HepG2 (cell line): Measurements from ENCODE around the gene ZCCHC3. TPM values are rescaled to one million over a fixed set of nuclear protein-coding genes. Genes with fewer than 3 reads are reported as not detected.
A peak's percentile ranks its signal among the peaks of the same experiment; 100 is the strongest.

ENCODE experiments used
- E2F2 ChIP-seq: sonication (generic); formaldehyde crosslinking; IDR thresholded peaks from 2 replicates; pipeline ENCODE4 v1.4.0; 2020; ENCODE audit warnings: missing genetic modification reagents, borderline replicate concordance
- FOSL1 ChIP-seq: sonication (generic); formaldehyde crosslinking; IDR thresholded peaks from 2 replicates; pipeline ENCODE4 v1.9.0; 2021; ENCODE audit warnings: missing genetic modification reagents, borderline replicate concordance
- HOXA9 ChIP-seq: sonication (generic); formaldehyde crosslinking; IDR thresholded peaks from 2 replicates; pipeline ENCODE4 v1.8.1; 2022; ENCODE audit warnings: missing genetic modification reagents, mild to moderate bottlenecking, moderate library complexity, borderline replicate concordance
- MIER2 ChIP-seq: IDR thresholded peaks from 2 replicates; pipeline ENCODE4 v1.6.1; 2016; ENCODE audit warnings: missing biosample characterization, missing genetic modification reagents
- NFAT5 ChIP-seq: sonication (generic); formaldehyde crosslinking; IDR thresholded peaks from 2 replicates; pipeline ENCODE4 v1.4.0; 2020; ENCODE audit warnings: missing genetic modification reagents
- NR0B2 ChIP-seq: sonication (generic); formaldehyde crosslinking; IDR thresholded peaks from 2 replicates; pipeline ENCODE4 v1.4.0; 2020; ENCODE audit warnings: mild to moderate bottlenecking, missing genetic modification reagents
- POGZ ChIP-seq: sonication (generic); formaldehyde crosslinking; IDR thresholded peaks from 2 replicates; pipeline ENCODE4 v1.4.0; 2020; ENCODE audit warnings: mild to moderate bottlenecking, missing genetic modification reagents
- PREB ChIP-seq: sonication (generic); formaldehyde crosslinking; IDR thresholded peaks from 2 replicates; pipeline ENCODE4 v1.4.0; 2020; ENCODE audit warnings: missing genetic modification reagents
- SMYD3 ChIP-seq: sonication (generic); formaldehyde crosslinking; IDR thresholded peaks from 2 replicates; pipeline ENCODE4 v1.8.1; 2023; ENCODE audit warnings: mild to moderate bottlenecking, missing genetic modification reagents
- SNRNP70 ChIP-seq: fragments of 200-400 bp; formaldehyde crosslinking; IDR thresholded peaks from 2 replicates; pipeline ENCODE4 v1.6.1; 2017; ENCODE audit warnings: mild to moderate bottlenecking, low read depth, low read length, moderate library complexity
- TEAD3 ChIP-seq: optimal IDR thresholded peaks from 2 replicates; pipeline ENCODE3; 2016; ENCODE audit warnings: borderline replicate concordance
- ZBTB37 ChIP-seq: sonication (generic); formaldehyde crosslinking; IDR thresholded peaks from 2 replicates; pipeline ENCODE4 v1.4.0; 2020; ENCODE audit warnings: mild to moderate bottlenecking, missing genetic modification reagents
- ZNF460 ChIP-seq: sonication (generic); formaldehyde crosslinking; IDR thresholded peaks from 2 replicates; pipeline ENCODE4 v1.5.1; 2020; ENCODE audit warnings: missing genetic modification reagents, mild to moderate bottlenecking, borderline replicate concordance
- ZNF710 ChIP-seq: sonication (generic); formaldehyde crosslinking; IDR thresholded peaks from 2 replicates; pipeline ENCODE4 v1.5.0; 2020; ENCODE audit warnings: mild to moderate bottlenecking, missing genetic modification reagents, borderline replicate concordance
- ZNF816 ChIP-seq: sonication (generic); formaldehyde crosslinking; IDR thresholded peaks from 2 replicates; pipeline ENCODE4 v1.8.0; 2022; ENCODE audit warnings: missing genetic modification reagents, mild to moderate bottlenecking, borderline replicate concordance
- ZSCAN30 ChIP-seq: sonication (generic); formaldehyde crosslinking; IDR thresholded peaks from 2 replicates; pipeline ENCODE4 v1.5.0; 2020; ENCODE audit warnings: mild to moderate bottlenecking, missing genetic modification reagents
- polyA plus RNA-seq, 8 experiments: library from polyadenylated mRNA; depleted of rRNA in 3 of 8; stranded (reverse) in 7 of 8; unstranded in 1 of 8; fragments of >200 nt; fragmentation: Illumina TruSeq in 4 of 8; extraction: Trizol in 4 of 8; gene quantifications; 2 replicates each; pipeline versions ENCODE4 v1.2.1 to v1.2.3, GENCODE V29; 2011 to 2016; ENCODE audit warnings: low read depth in 4 of 8, missing spikeins in 1 of 8, mixed read lengths in 1 of 8; ENCODE audit not compliant: insufficient read depth in 1 of 8
- total RNA-seq, 5 experiments: library from RNA; depleted of rRNA; stranded (reverse); fragments of >200 nt; fragmentation: Illumina TruSeq; extraction: Trizol; gene quantifications; 2 replicates each; pipeline ENCODE4 v1.2.3, GENCODE V29; 2016; ENCODE audit warnings: low read depth in 1 of 5

ZCCHC3 gene
- total and polyA plus RNA-seq, 2 of the 13 experiments (the other 11 are each of a cell fraction or from before 2014, with no cell fraction given), result 46.6 to 63.0 TPM

- peak; percentile 61; the same call in 1 of the 2 replicates for TF ChIP-seq ZBTB37 (CRISPR knock-in tag)
- 0 out of 2 replicates have a peak, but pooled peaks have one; percentile 26 for TF ChIP-seq FOSL1 (CRISPR knock-in tag)
- no peak; the same call in 1 of the 2 replicates for TF ChIP-seq ZNF816 (CRISPR knock-in tag)
- TF ChIP-seq ZNF460 (CRISPR knock-in tag), result no peak
- no peak; the same call in 1 of the 2 replicates for TF ChIP-seq NFAT5
- TF ChIP-seq ZNF710, result peak; percentile 47
- no peak; the same call in 1 of the 2 replicates for TF ChIP-seq NR0B2
- 0 out of 2 replicates have a peak, but pooled peaks have one; percentile 38 for TF ChIP-seq SMYD3 (CRISPR knock-in tag)
- no peak for TF ChIP-seq TEAD3 (CRISPR knock-in tag)
- peak; percentile 54 for TF ChIP-seq E2F2
- TF ChIP-seq PREB (CRISPR knock-in tag), result no peak
- no peak for TF ChIP-seq SNRNP70
- TF ChIP-seq MIER2, result no peak
- TF ChIP-seq ZSCAN30, result peak; percentile 90
- TF ChIP-seq HOXA9, result 0 out of 2 replicates have a peak, but pooled peaks have one; percentile 59
- no peak; the same call in 1 of the 2 replicates for TF ChIP-seq POGZ (CRISPR knock-in tag)
These were observed 49.4 kb downstream of the ZCCHC3 start, which contains the start of gene NRSN2 (continued) for GRCh38 chr20:346640-347316.
